ENCODE results near the gene TRIP12. TPM values are rescaled to one million over a fixed set of nuclear protein-coding genes. Genes with fewer than 3 reads are reported as not detected.
"Not testable (repeated sequence)": the region's sequence is repeated elsewhere in the genome, so short reads cannot be mapped to it uniquely, and the experiment has no call there.

The TRIP12 gene
- total RNA-seq, 1 experiment from 2014 or later: 368 TPM

- BruUV-seq (replicated peaks): no TSS peak
- in situ Hi-C loops (cut with HindIII; ENCODE audit: low pct_unique_long_range_greater_than_20kb, low sequenced_read_pairs): no loop called here
- H3K27ac ChIP-seq (ENCODE audit: low read length): no peak overlapping the region
- ATAC-seq: no peak
- no peaks in the 10 kb centered on the region for H3K4me1 ChIP-seq (ENCODE audit: control insufficient read depth, insufficient read depth, low read length)
- H3K36me3 ChIP-seq (ENCODE audit: control insufficient read depth, insufficient read depth, low read length): no peaks in the 10 kb centered on the region
- H3K4me3 ChIP-seq (ENCODE audit: low read depth in 2 of 2, low read length in 2 of 2): no peak overlapping the region
- CTCF ChIA-PET: no interaction called here
- DNase-seq (ENCODE audit: low read depth, low spot score): no peak
- POLR2A ChIA-PET: no interaction called here
- TF ChIP-seq REST (IDR thresholded peaks at IDR 0.05; ENCODE audit: insufficient read depth in 1 of 2, low read depth in 2 of 2, low read length in 1 of 2): no peak
- no peak for TF ChIP-seq TCF7L2 (IDR thresholded peaks at IDR 0.05; ENCODE audit: low read depth, low read length)
- no peak for TF ChIP-seq CTCF (IDR thresholded peaks at IDR 0.05)
- no peak for TF ChIP-seq SIN3A (IDR thresholded peaks at IDR 0.05; ENCODE audit: borderline replicate concordance, insufficient read depth, low read depth, low read length)
- no peak for TF ChIP-seq POLR2AphosphoS5 (IDR thresholded peaks at IDR 0.05; ENCODE audit: low read depth, low read length)
- H3K9me3 ChIP-seq (ENCODE audit: control insufficient read depth, insufficient read depth, low read depth, low read length): no peaks in the 10 kb centered on the region
- intact Hi-C loops (cut with micrococcal nuclease; ENCODE audit: unreplicated experiment): no loop called here
- no peaks in the 10 kb centered on the region for H3K27me3 ChIP-seq (ENCODE audit: control insufficient read depth, insufficient read depth, low read length)
Observed at GRCh38 chr2:229970406-229970805, 48.6 kb upstream of the TRIP12 start.

GRCh38 chr2:229969921-229970320 is 48.1 kb upstream of the TRIP12 start:
- no peak overlapping the region for H3K4me3 ChIP-seq (ENCODE audit: low read depth in 2 of 2, low read length in 2 of 2)
- H3K36me3 ChIP-seq (ENCODE audit: control insufficient read depth, insufficient read depth, low read length): no peaks in the 10 kb centered on the region
- no peak for TF ChIP-seq REST (IDR thresholded peaks at IDR 0.05; ENCODE audit: insufficient read depth in 1 of 2, low read depth in 2 of 2, low read length in 1 of 2)
- no peak for TF ChIP-seq POLR2AphosphoS5 (IDR thresholded peaks at IDR 0.05; ENCODE audit: low read depth, low read length)
- TF ChIP-seq SIN3A (IDR thresholded peaks at IDR 0.05; ENCODE audit: borderline replicate concordance, insufficient read depth, low read depth, low read length): no peak
- TF ChIP-seq TCF7L2 (IDR thresholded peaks at IDR 0.05; ENCODE audit: low read depth, low read length): no peak
- TF ChIP-seq CTCF (IDR thresholded peaks at IDR 0.05): no peak
- in situ Hi-C loops (cut with HindIII; ENCODE audit: low pct_unique_long_range_greater_than_20kb, low sequenced_read_pairs): no loop called here
- H3K27ac ChIP-seq (ENCODE audit: low read length): no peak overlapping the region
- H3K27me3 ChIP-seq (ENCODE audit: control insufficient read depth, insufficient read depth, low read length): no peaks in the 10 kb centered on the region
- intact Hi-C loops (cut with micrococcal nuclease; ENCODE audit: unreplicated experiment): no loop called here
- DNase-seq (ENCODE audit: low read depth, low spot score): no peak
- no TSS peak for BruUV-seq (replicated peaks)
- POLR2A ChIA-PET: no interaction called here
- H3K9me3 ChIP-seq (ENCODE audit: control insufficient read depth, insufficient read depth, low read depth, low read length): no peaks in the 10 kb centered on the region
- no peaks in the 10 kb centered on the region for H3K4me1 ChIP-seq (ENCODE audit: control insufficient read depth, insufficient read depth, low read length)
- CTCF ChIA-PET: no interaction called here
- ATAC-seq: no peak

GRCh38 chr2:229963596-229963995 is 41.8 kb upstream of the TRIP12 start:
- H3K36me3 ChIP-seq (ENCODE audit: control insufficient read depth, insufficient read depth, low read length); intact Hi-C loops (cut with micrococcal nuclease; ENCODE audit: unreplicated experiment); H3K9me3 ChIP-seq (ENCODE audit: control insufficient read depth, insufficient read depth, low read depth, low read length); H3K27ac ChIP-seq (ENCODE audit: low read length); CTCF ChIA-PET; H3K4me3 ChIP-seq (ENCODE audit: low read depth in 2 of 2, low read length in 2 of 2); BruUV-seq (replicated peaks); H3K4me1 ChIP-seq (ENCODE audit: control insufficient read depth, insufficient read depth, low read length); DNase-seq (ENCODE audit: low read depth, low spot score); in situ Hi-C loops (cut with HindIII; ENCODE audit: low pct_unique_long_range_greater_than_20kb, low sequenced_read_pairs); ATAC-seq; H3K27me3 ChIP-seq (ENCODE audit: control insufficient read depth, insufficient read depth, low read length); POLR2A ChIA-PET: not testable (repeated sequence)
